ENCODE data around the gene SPTBN1.

DNA sequence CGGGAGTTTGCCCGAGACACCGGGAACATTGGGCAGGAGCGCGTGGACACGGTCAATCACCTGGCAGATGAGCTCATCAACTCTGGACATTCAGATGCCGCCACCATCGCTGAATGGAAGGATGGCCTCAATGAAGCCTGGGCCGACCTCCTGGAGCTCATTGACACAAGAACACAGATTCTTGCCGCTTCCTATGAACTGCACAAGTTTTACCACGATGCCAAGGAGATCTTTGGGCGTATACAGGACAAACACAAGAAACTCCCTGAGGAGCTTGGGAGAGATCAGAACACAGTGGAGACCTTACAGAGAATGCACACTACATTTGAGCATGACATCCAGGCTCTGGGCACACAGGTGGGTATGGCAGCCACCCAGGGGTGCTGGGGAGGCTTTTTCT lies 193.5 kb downstream of the SPTBN1 start:
- TF ChIP-seq CTCF (IDR thresholded peaks at IDR 0.05) = no peak
- TF ChIP-seq POLR2A (IDR thresholded peaks at IDR 0.05) = no peak
